ENCODE results near the gene COLEC12.

- TF ChIP-seq EZH2 (IDR thresholded peaks at IDR 0.05; ENCODE audit: borderline replicate concordance, low read depth, low read length, severe bottlenecking) = no peak
- TF ChIP-seq POLR2AphosphoS5 (IDR thresholded peaks at IDR 0.05; ENCODE audit: insufficient read depth, low read depth, low read length) = no peak
- no peak for TF ChIP-seq CTCF (IDR thresholded peaks at IDR 0.05; ENCODE audit: extremely low read depth in 1 of 2, insufficient read depth in 1 of 2, low read depth in 1 of 2, low read length in 2 of 2)
- no peak for TF ChIP-seq POLR2A (IDR thresholded peaks at IDR 0.05; ENCODE audit: low read depth, low read length)
- TF ChIP-seq, protein P1, sequence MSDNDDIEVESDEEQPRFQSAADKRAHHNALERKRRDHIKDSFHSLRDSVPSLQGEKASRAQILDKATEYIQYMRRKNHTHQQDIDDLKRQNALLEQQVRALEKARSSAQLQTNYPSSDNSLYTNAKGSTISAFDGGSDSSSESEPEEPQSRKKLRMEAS (IDR thresholded peaks at IDR 0.05; ENCODE audit: insufficient read depth, insufficient read length) = no peak
- TF ChIP-seq MYC (IDR thresholded peaks at IDR 0.05; ENCODE audit: low read depth, low read length) = no peak
Observed at GRCh38 chr18:463403-463802, 37.1 kb downstream of the COLEC12 start.
